Measurements from ENCODE around the gene TSPAN4. TPM values are rescaled to one million over a fixed set of nuclear protein-coding genes. Genes with fewer than 3 reads are reported as not detected.

Gene TSPAN4
- total and polyA plus RNA-seq, 9 of the 15 experiments (the other 6 are each of a cell fraction or from before 2014, with no cell fraction given): 0.07 to 31.0 (median 15.7) TPM

GRCh38 chr11:837990-838307, 4.7 kb upstream of the TSPAN4 start (continued):
- TF ChIP-seq PBX2 (CRISPR knock-in tag; IDR thresholded peaks at IDR 0.05; ENCODE audit: low read depth) (no peak), PBX2 (tag; conservative IDR thresholded peaks at IDR 0.05; ENCODE audit: low read depth) (no peak), ILF3 (IDR thresholded peaks at IDR 0.05; ENCODE audit: borderline replicate concordance) (no peak)

GRCh38 chr11:838441-839279, 4.0 kb upstream of the TSPAN4 start:
- peak; percentile 52 for FAIRE-seq
- H3K9me3 ChIP-seq (replicated peaks; ENCODE audit: control insufficient read depth, insufficient read depth, low read depth, low read length): no peaks in the 10 kb centered on the region
- no peaks in the 10 kb centered on the region for H3K27me3 ChIP-seq (ENCODE audit: control insufficient read depth in 2 of 2, insufficient read depth in 2 of 2, low read length in 2 of 2)
- intact Hi-C loops (cut with micrococcal nuclease): no loop called here
- WGBS (ENCODE audit: insufficient coverage, low coverage, missing lambda C conversion rate): 53% methylated on average over 13 of the region's 17 CpGs
- H3K4me3 ChIP-seq: no peak overlapping the region
- H2AFZ ChIP-seq (ENCODE audit: low read depth, low read length): no peak overlapping the region
- ChIA-PET CTCF (ENCODE audit: low intra/inter-chr PET ratio) (no interaction called here), POLR2A (interaction anchor here (0.6 to 5.2 kb wide), 4 partner anchors 11 to 24 kb away, joined by 3 to 36 read pairs (median 4); partner anchors contain the start of genes CRACR2B and PNPLA2)
- H3K79me2 ChIP-seq (ENCODE audit: control insufficient read depth, insufficient read depth, low read length): peaks cover 77% of the 10 kb centered on the region
- peak in 2 of 4 experiments; percentile 68 to 77 for DNase-seq (ENCODE audit: extremely low read depth in 1 of 4, low spot score in 3 of 4)
- peaks cover 65% of the 10 kb centered on the region; the same call in 2 of the 3 replicates for H3K36me3 ChIP-seq (ENCODE audit: control insufficient read depth, insufficient read depth, low read length)
- no peak overlapping the region for H3K4me2 ChIP-seq (ENCODE audit: insufficient read depth, low read length)
- ATAC-seq: peak; percentile 38
- H3K9ac ChIP-seq (ENCODE audit: insufficient read depth in 1 of 2, low read depth in 2 of 2, low read length in 2 of 2): peak overlapping the region; percentile 25 to 81; a peak in 2 of 4 replicates
- BruUV-seq (replicated peaks): no TSS peak
- H3K27ac ChIP-seq (ENCODE audit: extremely low read depth, low read depth, low read length): peak overlapping the region; percentile 69
- in situ Hi-C loops (cut with MboI): no loop called here
- H4K20me1 ChIP-seq (replicated peaks; ENCODE audit: control insufficient read depth, insufficient read depth, low read length): peaks cover 7% of the 10 kb centered on the region
- peaks cover 4% of the 10 kb centered on the region for H3K9me1 ChIP-seq (ENCODE audit: control insufficient read depth, insufficient read depth, low read length)
- peaks cover 31 to 82% of the 10 kb centered on the region in 2 experiments for H3K4me1 ChIP-seq (replicated peaks in 1 of 2; ENCODE audit: control insufficient read depth in 2 of 2, insufficient read depth in 2 of 2, low read length in 2 of 2)
- TF ChIP-seq CREM (IDR thresholded peaks at IDR 0.05; ENCODE audit: low read depth) (peak; percentile 41; the same call in 1 of the 2 replicates), E2F6 (IDR thresholded peaks at IDR 0.05; ENCODE audit: borderline replicate concordance in 1 of 2, extremely low read depth in 1 of 2, insufficient read depth in 1 of 2, insufficient read length in 1 of 2, low read depth in 1 of 2, low read length in 1 of 2, poor library complexity in 1 of 2, severe bottlenecking in 1 of 2) (peak; percentile 63 to 87), CBX8 (IDR thresholded peaks at IDR 0.05; ENCODE audit: borderline replicate concordance, extremely low read depth, low read depth, low read length, poor library complexity, severe bottlenecking) (no peak), POLR2G (IDR thresholded peaks at IDR 0.05; ENCODE audit: low read depth, low read length) (peak; percentile 25; the same call in 1 of the 2 replicates), ZBTB11 (CRISPR knock-in tag; IDR thresholded peaks at IDR 0.05) (no peak)

Data from K562 (cell line).